Left ventricle myocardium inferior (tissue), 1 donor: Measurements from ENCODE around the gene ERAP2. TPM values are rescaled to one million over a fixed set of nuclear protein-coding genes. Genes with fewer than 3 reads are reported as not detected.

Experiments
- DNase-seq: peaks from one replicate; pipeline ENCODE4 v3.0.0-alpha.2; 2020
- H3K27ac ChIP-seq: fragments of 200-600 bp; replicated peaks from 2 replicates; pipeline ENCODE4 v1.8.0; 2021
- H3K27me3 ChIP-seq: fragments of 200-600 bp; 2 replicates; pipeline ENCODE4 v1.8.0; 2021; ENCODE audit warnings: low read depth
- H3K36me3 ChIP-seq: fragments of 200-600 bp; 2 replicates; pipeline ENCODE4 v1.8.0; 2021
- H3K4me1 ChIP-seq: fragments of 200-600 bp; 2 replicates; pipeline ENCODE4 v1.8.0; 2021
- H3K4me3 ChIP-seq: fragments of 200-600 bp; 2 replicates; pipeline ENCODE4 v1.8.0; 2021; ENCODE audit warnings: mild to moderate bottlenecking, moderate library complexity
- H3K9me3 ChIP-seq: fragments of 200-600 bp; replicated peaks from 2 replicates; pipeline ENCODE4 v1.8.0; 2021
- intact Hi-C: fragments of 100-400 bp; cut with micrococcal nuclease; formaldehyde crosslinking; loops from one replicate; pipeline ENCODE4 v1.11.0; 2022
- total RNA-seq: library from RNA; stranded (reverse); fragmentation: NEBNext Ultra II Directional; extraction: Animal tissue kit (Norgen Biotek cat#: 25700); gene quantifications from one replicate; pipeline ENCODE4 v1.2.1, GENCODE V29; 2021
- TF ChIP-seq, protein P1 (sequence below): fragments of 200-600 bp; IDR thresholded peaks from 2 replicates; pipeline ENCODE4 v1.8.0; 2021; ENCODE audit warnings: antibody characterized with exemption, mild to moderate bottlenecking, borderline replicate concordance
- donor health status: DM: no; HTN: yes; CAD: no; lungs with severe emphysema.

ERAP2 gene
- total RNA-seq, 1 donor from 2014 or later = 6.7 TPM

- no peak for DNase-seq
- TF ChIP-seq, protein P1, sequence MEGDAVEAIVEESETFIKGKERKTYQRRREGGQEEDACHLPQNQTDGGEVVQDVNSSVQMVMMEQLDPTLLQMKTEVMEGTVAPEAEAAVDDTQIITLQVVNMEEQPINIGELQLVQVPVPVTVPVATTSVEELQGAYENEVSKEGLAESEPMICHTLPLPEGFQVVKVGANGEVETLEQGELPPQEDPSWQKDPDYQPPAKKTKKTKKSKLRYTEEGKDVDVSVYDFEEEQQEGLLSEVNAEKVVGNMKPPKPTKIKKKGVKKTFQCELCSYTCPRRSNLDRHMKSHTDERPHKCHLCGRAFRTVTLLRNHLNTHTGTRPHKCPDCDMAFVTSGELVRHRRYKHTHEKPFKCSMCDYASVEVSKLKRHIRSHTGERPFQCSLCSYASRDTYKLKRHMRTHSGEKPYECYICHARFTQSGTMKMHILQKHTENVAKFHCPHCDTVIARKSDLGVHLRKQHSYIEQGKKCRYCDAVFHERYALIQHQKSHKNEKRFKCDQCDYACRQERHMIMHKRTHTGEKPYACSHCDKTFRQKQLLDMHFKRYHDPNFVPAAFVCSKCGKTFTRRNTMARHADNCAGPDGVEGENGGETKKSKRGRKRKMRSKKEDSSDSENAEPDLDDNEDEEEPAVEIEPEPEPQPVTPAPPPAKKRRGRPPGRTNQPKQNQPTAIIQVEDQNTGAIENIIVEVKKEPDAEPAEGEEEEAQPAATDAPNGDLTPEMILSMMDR = no peak
- no peaks in the 10 kb centered on the region for H3K4me1 ChIP-seq
- no peaks in the 10 kb centered on the region for H3K27me3 ChIP-seq
- no peaks in the 10 kb centered on the region for H3K36me3 ChIP-seq
- no peaks in the 10 kb centered on the region for H3K9me3 ChIP-seq
- intact Hi-C loops = no loop called here
- no peak overlapping the region for H3K27ac ChIP-seq
- no peak overlapping the region for H3K4me3 ChIP-seq
These were observed 18.8 kb upstream of the ERAP2 start for GRCh38 chr5:96857454-96857853.

GRCh38 chr5:96857924-96858323 is 18.4 kb upstream of the ERAP2 start:
- Histone ChIP-seq H3K36me3 (no peaks in the 10 kb centered on the region), H3K9me3 (no peaks in the 10 kb centered on the region), H3K4me3 (no peak overlapping the region), H3K4me1 (no peaks in the 10 kb centered on the region), H3K27me3 (no peaks in the 10 kb centered on the region), H3K27ac (no peak overlapping the region)
- DNase-seq = no peak
- intact Hi-C loops = no loop called here
- TF ChIP-seq, protein P1 = no peak

- H3K27me3 ChIP-seq = no peaks in the 10 kb centered on the region
- no peaks in the 10 kb centered on the region for H3K36me3 ChIP-seq
- no peak for DNase-seq
- no peak overlapping the region for H3K27ac ChIP-seq
- H3K4me1 ChIP-seq = no peaks in the 10 kb centered on the region
- H3K9me3 ChIP-seq = no peaks in the 10 kb centered on the region
- H3K4me3 ChIP-seq = no peak overlapping the region
- TF ChIP-seq, protein P1 = no peak
- intact Hi-C loops = no loop called here
These were observed 16.9 kb upstream of the ERAP2 start for GRCh38 chr5:96859375-96859774.

- intact Hi-C loops = no loop called here
- H3K4me3 ChIP-seq = no peak overlapping the region
- no peaks in the 10 kb centered on the region for H3K9me3 ChIP-seq
- H3K4me1 ChIP-seq = no peaks in the 10 kb centered on the region
- no peak for DNase-seq
- TF ChIP-seq, protein P1 = no peak
- H3K27ac ChIP-seq = no peak overlapping the region
- no peaks in the 10 kb centered on the region for H3K36me3 ChIP-seq
- H3K27me3 ChIP-seq = no peaks in the 10 kb centered on the region
These were observed 15.2 kb upstream of the ERAP2 start for GRCh38 chr5:96861076-96861475.

DNA sequence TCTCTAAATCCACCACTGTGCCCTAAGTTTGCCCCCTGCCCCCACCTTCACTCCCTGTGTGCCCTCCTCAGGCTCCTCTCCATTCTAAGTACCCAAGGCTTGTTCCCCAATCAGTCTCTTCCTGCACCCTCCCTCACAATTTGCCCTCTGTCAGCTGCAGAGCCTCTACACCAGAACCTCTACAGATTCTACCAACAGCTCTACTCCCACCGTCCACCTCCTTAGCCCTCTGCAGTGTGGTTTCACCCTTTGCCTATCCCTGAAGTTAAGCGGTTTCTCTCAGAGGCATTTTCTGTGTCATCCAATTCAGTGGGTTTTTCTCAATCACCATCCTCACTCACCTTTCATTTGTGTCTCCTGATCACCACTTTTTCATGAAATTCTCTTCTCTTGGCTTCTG is 13.2 kb upstream of the ERAP2 start:
- intact Hi-C loops = no loop called here
- Histone ChIP-seq H3K36me3 (no peaks in the 10 kb centered on the region), H3K4me1 (no peaks in the 10 kb centered on the region), H3K4me3 (no peak overlapping the region), H3K27ac (no peak overlapping the region), H3K27me3 (no peaks in the 10 kb centered on the region), H3K9me3 (no peaks in the 10 kb centered on the region)
- TF ChIP-seq, protein P1 = no peak
- no peak for DNase-seq
